K562 (cell line): Measurements from ENCODE around the gene HBP1. TPM values are rescaled to one million over a fixed set of nuclear protein-coding genes. Genes with fewer than 3 reads are reported as not detected.

Source experiments
- ATF7 ChIP-seq: fragments of 450-650 bp; IDR thresholded peaks from 2 replicates; pipeline ENCODE4 v1.7.1; 2014; ENCODE audit warnings: mild to moderate bottlenecking, moderate library complexity
- CBX2 ChIP-seq: fragments of 200-600 bp; sonication (generic); IDR thresholded peaks from one replicate; pipeline ENCODE4 v1.6.1; 2012; ENCODE audit warnings: mild to moderate bottlenecking, low read length, inconsistent platforms; ENCODE audit not compliant: insufficient read depth, poor library complexity, severe bottlenecking
- ELK1 ChIP-seq: sonication (generic); formaldehyde crosslinking; IDR thresholded peaks from 2 replicates; pipeline ENCODE4 v1.8.1; 2022; ENCODE audit warnings: missing genetic modification reagents
- ERF ChIP-seq: fragments of 450-650 bp; formaldehyde crosslinking; IDR thresholded peaks from 2 replicates; pipeline ENCODE4 v1.4.0; 2020; ENCODE audit warnings: mild to moderate bottlenecking, mixed read lengths
- IRF9 ChIP-seq: fragments of 450-650 bp; IDR thresholded peaks from 2 replicates; pipeline ENCODE4 v1.6.1; 2016; ENCODE audit warnings: missing biosample characterization, missing genetic modification characterization
- MEIS2 ChIP-seq: fragments of 450-650 bp; IDR thresholded peaks from 2 replicates; pipeline ENCODE4 v1.6.1; 2014; ENCODE audit warnings: mild to moderate bottlenecking; ENCODE audit not compliant: partially characterized antibody
- MTF1 ChIP-seq: fragments of 250-450 bp; sonication (Bioruptor Pico); IDR thresholded peaks from 2 replicates; pipeline ENCODE4 v1.9.0; 2021; ENCODE audit warnings: moderate library complexity, mild to moderate bottlenecking, inconsistent platforms, borderline replicate concordance
- MXD1 ChIP-seq: fragments of 250-450 bp; sonication (Bioruptor Pico); IDR thresholded peaks from 2 replicates; pipeline ENCODE4 v1.8.0; 2021; ENCODE audit warnings: borderline replicate concordance, mild to moderate bottlenecking, moderate library complexity; ENCODE audit not compliant: poor library complexity, severe bottlenecking
- NFE2L1 ChIP-seq: fragments of 450-650 bp; IDR thresholded peaks from 2 replicates; pipeline ENCODE4 v1.6.1; 2016; ENCODE audit warnings: missing genetic modification characterization, low read depth, mild to moderate bottlenecking, missing compliant biosample characterization, moderate library complexity, borderline replicate concordance
- POLR2B ChIP-seq: fragments of 450-650 bp; IDR thresholded peaks from 2 replicates; pipeline ENCODE4 v1.6.1; 2018; ENCODE audit warnings: low read depth; ENCODE audit not compliant: partially characterized antibody
- RFX1 ChIP-seq: fragments of 450-650 bp; IDR thresholded peaks from 2 replicates; pipeline ENCODE4 v1.6.1; 2016; ENCODE audit warnings: mild to moderate bottlenecking, moderate library complexity
- SP1 ChIP-seq: sonication (generic); formaldehyde crosslinking; IDR thresholded peaks from 2 replicates; pipeline ENCODE4 v1.8.1; 2022; ENCODE audit warnings: mild to moderate bottlenecking, missing genetic modification reagents
- SRSF3 ChIP-seq: fragments of 200-400 bp; formaldehyde crosslinking; IDR thresholded peaks from 2 replicates; pipeline ENCODE4 v1.6.1; 2016; ENCODE audit warnings: mild to moderate bottlenecking, low read length, moderate library complexity; ENCODE audit not compliant: insufficient read depth
- ZEB2 ChIP-seq: fragments of 450-650 bp; IDR thresholded peaks from 2 replicates; pipeline ENCODE4 v1.6.1; 2016
- ZNF146 ChIP-seq: IDR thresholded peaks from one replicate; pipeline ENCODE4 v1.6.1; 2018; ENCODE audit warnings: missing compliant biosample characterization; ENCODE audit not compliant: unreplicated experiment
- ZNF280B ChIP-seq: fragments of 250-450 bp; sonication (Bioruptor Pico); IDR thresholded peaks from 2 replicates; pipeline ENCODE4 v1.5.1; 2021; ENCODE audit warnings: mild to moderate bottlenecking
- polyA plus RNA-seq, 8 experiments: library from polyadenylated mRNA; depleted of rRNA in 4 of 8; stranded (reverse) in 5 of 8; unstranded in 3 of 8; fragments of >200 nt; fragmentation: Nextera tagmentation in 2 of 8; fragmentation: Illumina TruSeq in 1 of 8; extraction: Ambion mirVana in 2 of 8; extraction: Trizol in 1 of 8; gene quantifications; 2 replicates each; pipeline versions ENCODE4 v1.2.1 to v1.2.3, GENCODE V29; 2011 to 2014; ENCODE audit warnings: inconsistent platforms in 1 of 8, missing spikeins in 1 of 8
- total RNA-seq, 7 experiments: library from RNA; depleted of rRNA in 6 of 7; stranded (reverse); fragments of >200 nt in 6 of 7; fragmentation: Illumina TruSeq in 2 of 7; extraction: Trizol in 2 of 7; gene quantifications; 2 replicates each; pipeline versions ENCODE4 v1.2.1 to v1.2.3, GENCODE V29; 2011 to 2021; ENCODE audit warnings: low replicate concordance in 1 of 7
- TF ChIP-seq, protein P1 (sequence below): fragments of 450-650 bp; IDR thresholded peaks from 2 replicates; pipeline ENCODE4 v1.6.1; 2017; ENCODE audit warnings: mild to moderate bottlenecking, moderate library complexity
- TF ChIP-seq, protein P2 (sequence below): IDR thresholded peaks from 2 replicates; pipeline ENCODE4 v1.6.1; 2016; ENCODE audit warnings: missing genetic modification characterization, missing compliant biosample characterization
- TF ChIP-seq, protein P3 (sequence below): sonication (generic); IDR thresholded peaks from 2 replicates; pipeline ENCODE4 v1.6.1; 2016

HBP1 gene
- total and polyA plus RNA-seq, 9 of the 15 experiments (the other 6 are each of a cell fraction or from before 2014, with no cell fraction given): 18.7 to 59.9 (median 27.0) TPM

- TF ChIP-seq, protein P1, sequence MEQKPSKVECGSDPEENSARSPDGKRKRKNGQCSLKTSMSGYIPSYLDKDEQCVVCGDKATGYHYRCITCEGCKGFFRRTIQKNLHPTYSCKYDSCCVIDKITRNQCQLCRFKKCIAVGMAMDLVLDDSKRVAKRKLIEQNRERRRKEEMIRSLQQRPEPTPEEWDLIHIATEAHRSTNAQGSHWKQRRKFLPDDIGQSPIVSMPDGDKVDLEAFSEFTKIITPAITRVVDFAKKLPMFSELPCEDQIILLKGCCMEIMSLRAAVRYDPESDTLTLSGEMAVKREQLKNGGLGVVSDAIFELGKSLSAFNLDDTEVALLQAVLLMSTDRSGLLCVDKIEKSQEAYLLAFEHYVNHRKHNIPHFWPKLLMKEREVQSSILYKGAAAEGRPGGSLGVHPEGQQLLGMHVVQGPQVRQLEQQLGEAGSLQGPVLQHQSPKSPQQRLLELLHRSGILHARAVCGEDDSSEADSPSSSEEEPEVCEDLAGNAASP: no peak
- TF ChIP-seq, protein P2, sequence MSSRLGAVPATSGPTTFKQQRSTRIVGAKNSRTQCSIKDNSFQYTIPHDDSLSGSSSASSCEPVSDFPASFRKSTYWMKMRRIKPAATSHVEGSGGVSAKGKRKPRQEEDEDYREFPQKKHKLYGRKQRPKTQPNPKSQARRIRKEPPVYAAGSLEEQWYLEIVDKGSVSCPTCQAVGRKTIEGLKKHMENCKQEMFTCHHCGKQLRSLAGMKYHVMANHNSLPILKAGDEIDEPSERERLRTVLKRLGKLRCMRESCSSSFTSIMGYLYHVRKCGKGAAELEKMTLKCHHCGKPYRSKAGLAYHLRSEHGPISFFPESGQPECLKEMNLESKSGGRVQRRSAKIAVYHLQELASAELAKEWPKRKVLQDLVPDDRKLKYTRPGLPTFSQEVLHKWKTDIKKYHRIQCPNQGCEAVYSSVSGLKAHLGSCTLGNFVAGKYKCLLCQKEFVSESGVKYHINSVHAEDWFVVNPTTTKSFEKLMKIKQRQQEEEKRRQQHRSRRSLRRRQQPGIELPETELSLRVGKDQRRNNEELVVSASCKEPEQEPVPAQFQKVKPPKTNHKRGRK (tag): no peak
- TF ChIP-seq RFX1 (peak; percentile 4; the same call in 1 of the 2 replicates), SP1 (no peak), ZNF280B (CRISPR knock-in tag) (no peak), CBX2 (no peak), MXD1 (CRISPR knock-in tag) (no peak), ZNF146 (CRISPR knock-in tag) (no peak), MTF1 (no peak), ELK1 (CRISPR knock-in tag) (no peak), NFE2L1 (tag) (no peak), POLR2B (peak; percentile 57), ZEB2 (0 out of 2 replicates have a peak, but pooled peaks have one; percentile 70), MEIS2 (peak; percentile 5), ERF (CRISPR knock-in tag) (no peak; the same call in 1 of the 2 replicates), SRSF3 (no peak), ATF7 (peak; percentile 88; the same call in 1 of the 2 replicates), IRF9 (tag) (peak; percentile 69; the same call in 1 of the 2 replicates)
- TF ChIP-seq, protein P3, sequence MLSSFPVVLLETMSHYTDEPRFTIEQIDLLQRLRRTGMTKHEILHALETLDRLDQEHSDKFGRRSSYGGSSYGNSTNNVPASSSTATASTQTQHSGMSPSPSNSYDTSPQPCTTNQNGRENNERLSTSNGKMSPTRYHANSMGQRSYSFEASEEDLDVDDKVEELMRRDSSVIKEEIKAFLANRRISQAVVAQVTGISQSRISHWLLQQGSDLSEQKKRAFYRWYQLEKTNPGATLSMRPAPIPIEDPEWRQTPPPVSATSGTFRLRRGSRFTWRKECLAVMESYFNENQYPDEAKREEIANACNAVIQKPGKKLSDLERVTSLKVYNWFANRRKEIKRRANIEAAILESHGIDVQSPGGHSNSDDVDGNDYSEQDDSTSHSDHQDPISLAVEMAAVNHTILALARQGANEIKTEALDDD: peak; percentile 90
These were observed 1.1 kb upstream of the HBP1 start (continued) for GRCh38 chr7:107167483-107168232.
